Activated T-cell treated with anti-CD3 and anti-CD28 coated beads, Interleukin-2, amount 50 U/mL, for 48 hours (primary cell): ENCODE data around the gene FAU.
A peak's percentile ranks its signal among the peaks of the same experiment; 100 is the strongest.
"Not testable (repeated sequence)": the region's sequence is repeated elsewhere in the genome, so short reads cannot be mapped to it uniquely, and the experiment has no call there.

Source experiments
- DNase-seq, 2 experiments: peaks; one replicate each; pipeline ENCODE4 v3.0.0-alpha.2; 2020

FAU gene

DNA sequence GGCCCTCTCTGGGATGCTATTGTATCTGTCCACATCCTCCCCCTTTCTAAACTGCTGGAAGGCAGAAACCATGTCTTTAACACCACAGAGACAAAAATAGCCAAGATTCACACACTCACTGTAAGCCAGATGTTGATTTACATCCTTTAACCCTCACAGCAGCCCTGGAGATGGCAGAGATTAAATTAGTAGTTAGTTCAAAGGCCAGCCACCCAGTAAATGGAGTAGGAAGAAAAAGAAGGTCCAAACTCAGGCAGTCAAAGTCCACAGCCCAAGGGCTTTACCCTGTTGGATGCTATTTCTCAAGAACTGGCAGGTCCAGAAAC is 2.3 kb downstream of the FAU start:
- no peak for DNase-seq

DNA sequence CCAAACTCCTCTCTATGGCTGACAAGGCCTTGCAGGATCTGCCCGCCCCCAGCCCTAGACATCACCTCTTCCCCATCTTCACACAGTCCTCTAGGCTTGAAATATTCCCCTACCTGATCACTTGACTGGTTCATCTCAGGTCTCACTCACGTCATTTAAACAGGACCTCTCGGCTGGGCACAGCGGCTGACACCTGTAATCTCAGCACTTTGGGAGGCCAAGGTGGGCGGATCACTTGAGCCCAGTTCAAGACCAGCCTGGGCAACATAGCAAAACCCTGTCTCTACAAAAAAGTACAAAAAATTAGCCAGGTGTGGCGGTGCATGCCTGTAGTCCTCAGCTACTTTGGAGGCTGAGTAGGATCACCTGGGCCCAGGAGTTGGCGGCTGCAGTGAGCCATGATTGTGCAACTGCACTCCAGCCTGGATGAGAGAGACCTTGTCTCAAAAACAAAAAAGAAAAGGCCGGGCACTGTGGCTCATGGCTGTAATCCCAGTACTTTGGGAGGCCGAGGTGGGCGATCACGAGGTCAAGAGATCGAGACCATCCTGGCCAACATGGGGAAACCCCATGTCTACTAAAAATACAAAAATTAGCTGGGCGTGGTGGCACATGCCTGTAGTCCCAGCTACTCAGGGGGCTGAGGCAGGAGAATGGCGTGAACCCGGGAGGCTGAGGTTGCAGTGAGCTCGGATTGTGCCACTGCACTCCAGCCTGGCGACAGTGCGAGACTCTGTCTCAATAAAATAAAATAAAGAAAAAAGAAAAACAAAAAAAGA is 2.9 kb downstream of the FAU start:
- not testable (repeated sequence) for DNase-seq

DNA sequence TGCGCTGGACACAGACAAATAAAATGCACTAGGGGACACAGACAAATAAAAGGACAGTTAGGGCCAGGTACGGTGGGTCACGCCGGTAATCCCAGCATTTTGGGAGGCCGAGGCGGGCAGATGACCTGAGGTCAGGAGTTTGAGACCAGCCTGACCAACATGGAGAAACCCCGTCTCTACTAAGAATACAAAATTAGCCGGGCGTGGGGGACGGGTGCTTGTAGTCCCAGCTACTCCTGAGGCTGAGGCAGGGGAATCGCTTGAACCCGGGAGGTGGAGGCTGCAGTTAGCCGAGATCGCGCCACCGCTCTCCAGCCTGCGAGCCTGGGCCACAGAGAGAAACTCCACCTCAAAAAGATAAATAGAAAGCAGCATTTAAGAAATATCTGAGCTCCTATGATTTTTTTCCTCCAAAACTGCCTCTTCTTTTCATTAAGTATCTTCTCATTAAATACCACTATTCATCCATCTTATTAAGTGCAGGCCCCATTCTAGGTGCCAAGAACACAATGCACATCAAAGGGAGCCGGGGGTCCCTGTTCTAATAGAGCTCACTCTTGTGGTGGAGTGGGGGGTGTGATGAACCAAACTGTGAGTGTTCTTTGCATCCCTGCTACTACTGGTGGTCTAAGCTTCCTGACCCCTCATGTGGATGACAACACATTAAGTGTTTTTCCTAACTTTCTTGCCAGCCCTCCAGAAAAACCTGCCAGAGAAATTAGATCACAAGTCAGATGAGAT is 3.7 kb downstream of the FAU start:
- DNase-seq, result no peak

DNA sequence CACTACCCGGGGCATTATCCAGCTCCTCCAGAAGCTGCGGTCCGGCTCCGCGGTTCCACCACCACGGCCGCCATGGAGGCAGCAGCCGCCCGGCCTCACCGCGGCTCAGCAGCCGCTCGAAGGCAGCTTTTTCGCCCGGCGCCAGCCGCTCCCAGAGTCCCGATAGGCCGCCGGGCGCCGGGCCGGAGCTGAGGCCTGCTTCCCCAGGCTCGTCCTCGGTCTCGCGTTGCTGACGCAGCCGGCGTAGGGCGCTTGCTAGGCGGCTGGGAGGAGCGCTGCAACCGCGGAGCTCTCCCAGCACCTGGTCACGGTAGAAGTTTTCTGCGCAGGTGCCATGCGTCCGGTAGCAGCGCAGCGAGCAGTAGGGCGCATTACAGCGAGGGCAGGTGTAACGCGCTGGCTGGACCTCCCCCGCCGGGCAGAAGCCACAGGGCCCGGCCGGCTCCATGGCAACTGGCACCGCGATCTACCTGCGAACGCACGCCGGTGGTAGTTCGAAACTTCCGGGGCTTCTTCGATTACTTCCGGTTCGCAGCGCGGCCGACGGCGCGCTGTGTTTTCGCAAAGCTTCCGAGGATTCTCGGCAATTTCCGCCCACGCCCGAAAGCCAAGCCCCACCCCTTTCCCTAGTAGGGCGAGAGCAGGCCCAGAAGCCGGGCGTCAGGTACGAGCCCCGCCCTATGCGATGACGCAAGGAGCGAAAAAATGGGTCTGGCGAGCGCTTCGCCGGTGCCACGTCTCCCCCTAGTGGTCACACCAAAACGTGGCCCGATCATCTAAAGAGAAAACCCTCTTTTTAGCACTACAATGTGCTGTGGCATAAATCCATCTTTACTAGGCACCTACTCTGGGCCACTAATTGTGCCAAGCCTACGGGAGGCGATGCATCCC is 4.5 kb downstream of the FAU start, which contains the start of gene ZNHIT2:
Gene ZNHIT2, minus strand, starts transcription at position 496 of the 891 bp plus-strand sequence. Its CDS starts 48 bp downstream, at position 448.
- peak; percentile 100 for DNase-seq

DNA sequence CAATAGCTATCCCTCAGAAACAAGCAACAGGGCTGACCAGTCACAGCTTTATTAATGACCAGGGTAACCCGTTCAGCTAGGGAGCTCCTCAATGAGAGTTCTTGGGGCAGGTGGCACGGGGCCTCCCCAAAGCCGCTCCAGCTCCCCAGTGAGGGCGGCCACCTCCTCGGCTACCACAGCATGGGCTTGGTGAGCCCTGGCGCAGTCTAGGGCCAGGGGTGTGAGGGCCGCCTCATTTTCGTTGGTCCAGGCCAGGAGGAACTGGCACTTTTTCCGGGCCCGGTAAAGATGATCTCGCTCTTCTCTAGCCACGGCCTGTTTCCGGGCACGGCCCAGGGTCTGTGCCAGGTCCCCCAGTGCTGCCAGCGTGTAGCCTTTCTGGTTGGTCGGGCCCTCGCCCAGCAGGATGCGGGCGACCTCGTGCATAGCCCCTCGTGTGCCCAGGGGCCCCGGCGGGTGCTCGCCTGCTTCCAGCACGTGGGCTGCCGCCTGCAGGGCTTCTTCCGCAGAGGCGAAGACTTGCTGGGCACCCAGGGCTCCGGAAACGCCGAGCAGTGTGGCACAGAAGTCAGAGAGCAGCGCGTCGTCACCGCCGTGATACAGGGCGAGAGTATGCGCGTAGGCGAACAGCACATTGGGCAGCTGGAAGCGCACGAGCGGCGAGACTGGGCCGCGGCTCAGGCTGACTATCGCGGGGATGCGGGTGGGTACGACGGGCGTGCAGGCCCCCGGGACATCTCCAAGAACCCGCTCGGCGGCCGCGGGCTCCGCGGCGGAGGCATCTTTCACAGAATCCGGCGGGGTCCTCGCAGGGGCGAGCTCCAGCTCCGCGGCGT is 5.3 kb downstream of the FAU start:
- DNase-seq, result peak; percentile 74 to 82

DNA sequence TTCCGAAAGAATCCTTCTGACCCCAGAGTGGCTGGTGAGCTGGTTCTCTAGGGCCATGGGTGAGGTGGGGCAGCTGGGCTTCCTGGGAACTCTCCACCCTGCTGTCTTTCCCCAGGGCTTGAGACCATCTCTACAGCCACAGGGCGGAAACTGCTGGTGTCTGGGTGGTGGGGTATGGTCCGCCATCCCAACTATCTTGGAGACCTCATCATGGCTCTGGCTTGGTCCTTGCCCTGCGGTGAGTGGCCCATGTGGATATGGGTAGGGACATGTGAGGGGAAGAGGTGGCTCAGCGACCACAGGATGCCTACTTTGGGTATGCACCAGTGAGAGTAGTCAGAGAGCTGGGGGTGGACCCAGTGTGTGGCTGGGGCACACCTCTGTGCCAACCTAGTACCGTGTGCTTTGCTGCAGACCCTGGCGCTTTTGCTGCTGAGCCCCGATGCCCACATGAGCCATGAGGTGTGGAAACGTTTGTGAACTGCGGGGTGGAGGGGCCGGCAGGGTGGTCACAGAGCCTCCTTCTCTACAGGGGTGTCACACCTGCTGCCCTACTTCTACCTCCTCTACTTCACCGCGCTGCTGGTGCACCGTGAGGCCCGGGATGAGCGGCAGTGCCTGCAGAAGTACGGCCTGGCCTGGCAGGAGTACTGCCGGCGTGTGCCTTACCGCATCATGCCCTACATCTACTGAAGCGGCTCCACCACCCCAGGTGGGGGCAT is 6.4 kb downstream of the FAU start:
- DNase-seq, result no peak

- DNase-seq, result no peak
Observed at GRCh38 chr11:65114538-65115171, 7.3 kb downstream of the FAU start.

- DNase-seq, result no peak
Observed at GRCh38 chr11:65113839-65114238, 8.1 kb downstream of the FAU start.

- no peak for DNase-seq
Observed at GRCh38 chr11:65113361-65113756, 8.6 kb downstream of the FAU start.

DNA sequence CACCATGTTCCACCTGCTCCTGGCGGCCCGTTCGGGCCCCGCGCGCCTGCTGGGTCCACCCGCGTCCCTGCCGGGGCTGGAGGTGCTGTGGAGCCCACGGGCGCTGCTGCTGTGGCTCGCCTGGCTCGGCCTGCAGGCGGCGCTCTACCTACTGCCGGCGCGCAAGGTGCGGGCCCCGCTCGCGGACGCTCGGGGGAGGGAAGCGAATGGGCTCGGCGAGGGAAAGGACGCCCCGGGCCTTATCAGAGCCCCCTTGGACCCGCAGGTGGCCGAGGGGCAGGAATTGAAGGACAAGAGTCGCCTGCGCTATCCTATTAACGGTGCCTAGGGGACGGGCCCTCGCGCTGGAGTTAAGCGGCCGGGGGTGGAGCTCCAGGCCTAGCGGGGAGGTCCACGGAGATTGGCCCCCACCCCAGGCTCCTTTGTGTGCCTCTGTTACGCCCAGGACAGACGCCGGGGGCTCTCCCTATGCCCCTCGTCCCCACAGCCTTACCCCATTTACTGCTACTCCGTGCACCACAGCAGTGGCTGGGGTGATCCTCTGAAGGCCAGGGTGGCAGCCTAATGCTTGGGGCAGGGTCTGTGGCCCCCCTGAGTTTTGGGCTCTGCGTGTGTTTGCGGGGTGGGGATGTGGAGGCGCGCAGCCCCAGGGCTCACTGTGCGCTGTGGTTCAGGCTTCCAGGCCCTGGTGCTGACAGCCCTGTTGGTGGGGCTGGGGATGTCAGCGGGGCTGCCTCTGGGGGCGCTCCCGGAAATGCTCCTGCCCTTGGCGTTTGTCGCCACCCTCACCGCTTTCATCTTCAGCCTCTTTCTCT is 9.2 kb downstream of the FAU start:
- peak; percentile 81 to 86 for DNase-seq

DNA sequence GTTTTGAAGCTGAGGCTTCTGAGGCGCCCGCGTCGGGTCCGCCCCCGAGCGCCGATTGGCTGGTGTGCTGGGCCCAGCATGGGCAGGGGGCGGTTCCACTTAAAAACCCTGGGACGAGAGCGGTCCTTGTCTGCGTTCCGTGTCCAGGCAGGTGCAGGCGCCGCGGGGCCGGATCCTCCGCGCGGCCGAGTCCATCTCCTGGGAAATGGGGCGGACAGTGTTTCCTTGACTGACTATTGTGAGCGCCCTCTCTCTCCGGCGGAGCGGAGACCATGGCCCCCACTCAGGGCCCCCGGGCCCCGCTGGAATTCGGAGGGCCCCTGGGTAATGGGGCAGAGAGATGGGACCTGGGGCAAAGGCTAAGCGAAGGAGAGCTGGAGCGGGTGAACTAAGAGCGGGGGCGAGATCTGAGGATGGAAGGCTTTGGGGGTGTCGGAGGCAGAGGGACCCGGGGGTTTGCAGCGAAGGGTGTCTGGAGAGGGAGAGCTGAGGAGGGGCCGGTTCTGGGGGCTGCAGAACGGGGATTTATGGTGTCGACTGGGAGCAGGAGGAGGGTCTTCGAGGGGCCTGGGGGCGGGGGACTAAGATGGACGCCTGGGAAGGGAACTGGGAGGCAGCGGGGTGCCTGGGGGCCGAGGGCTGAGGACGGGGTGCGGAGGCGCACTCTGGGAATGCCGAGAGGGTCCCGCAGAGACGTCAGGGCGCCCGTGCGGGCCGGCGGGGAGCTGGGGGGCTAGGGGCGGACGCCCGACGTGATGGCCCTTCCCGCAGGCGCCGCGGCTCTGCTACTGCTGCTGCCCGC is 10.0 kb downstream of the FAU start, which contains the start of gene TM7SF2:
Gene TM7SF2, plus strand, starts transcription at position 129 of the 802 bp plus-strand sequence. Its CDS starts 144 bp downstream, at position 273.
- DNase-seq, result peak; percentile 96

DNA sequence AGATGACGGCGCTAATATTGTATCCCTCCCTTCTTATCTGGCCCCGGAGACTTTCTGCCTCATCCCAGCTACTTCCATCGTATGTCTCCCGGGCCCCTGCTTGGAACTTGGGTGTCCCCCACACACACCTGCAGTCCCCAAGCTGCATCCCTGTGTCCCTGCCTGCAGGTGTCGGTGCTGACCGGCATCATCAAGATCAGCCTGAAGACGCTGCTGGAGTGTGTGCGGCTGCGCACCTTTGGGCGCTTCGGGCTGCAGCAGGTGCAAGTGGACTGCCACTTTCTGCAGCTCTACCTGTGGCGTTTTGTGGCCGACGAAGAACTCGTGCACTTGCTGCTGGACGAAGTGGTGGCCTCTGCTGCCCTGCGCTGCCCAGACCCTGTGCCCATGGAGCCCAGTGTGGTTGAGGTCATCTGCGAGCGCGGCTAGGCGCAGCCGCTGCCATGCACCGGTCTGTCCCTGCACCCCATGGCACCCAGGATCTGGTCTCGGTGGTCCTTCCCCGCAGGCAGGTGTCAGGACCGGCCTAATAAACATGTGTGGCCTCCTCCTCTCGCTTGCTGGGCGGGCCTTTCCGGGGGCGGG is 10.7 kb downstream of the FAU start:
- DNase-seq, result no peak

DNA sequence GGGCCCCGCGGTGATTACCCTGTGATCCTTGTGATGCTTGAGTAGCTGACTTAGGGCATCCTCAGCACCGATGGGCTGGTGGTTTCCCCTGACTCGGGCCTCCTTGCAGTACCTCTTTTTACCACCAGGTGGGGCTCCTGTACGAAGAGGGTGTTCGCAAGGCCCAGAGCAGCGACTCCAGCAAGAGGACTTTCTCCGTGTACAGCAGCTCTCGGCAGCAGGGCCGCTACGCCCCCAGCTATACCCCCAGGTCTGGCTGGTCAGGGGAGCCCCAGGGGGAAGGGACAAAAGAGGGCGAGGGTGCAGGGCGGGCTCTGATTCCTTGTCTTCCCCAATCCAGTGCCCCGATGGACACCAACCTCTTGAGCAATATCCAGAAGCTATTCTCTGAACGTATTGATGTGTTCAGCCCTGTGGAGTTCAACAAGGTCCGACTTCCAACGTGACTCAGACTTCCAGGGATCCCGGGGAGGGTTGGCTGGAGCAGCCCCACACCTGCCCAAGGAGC is 11.5 kb downstream of the FAU start:
- DNase-seq, result peak; percentile 99 to 100

DNA sequence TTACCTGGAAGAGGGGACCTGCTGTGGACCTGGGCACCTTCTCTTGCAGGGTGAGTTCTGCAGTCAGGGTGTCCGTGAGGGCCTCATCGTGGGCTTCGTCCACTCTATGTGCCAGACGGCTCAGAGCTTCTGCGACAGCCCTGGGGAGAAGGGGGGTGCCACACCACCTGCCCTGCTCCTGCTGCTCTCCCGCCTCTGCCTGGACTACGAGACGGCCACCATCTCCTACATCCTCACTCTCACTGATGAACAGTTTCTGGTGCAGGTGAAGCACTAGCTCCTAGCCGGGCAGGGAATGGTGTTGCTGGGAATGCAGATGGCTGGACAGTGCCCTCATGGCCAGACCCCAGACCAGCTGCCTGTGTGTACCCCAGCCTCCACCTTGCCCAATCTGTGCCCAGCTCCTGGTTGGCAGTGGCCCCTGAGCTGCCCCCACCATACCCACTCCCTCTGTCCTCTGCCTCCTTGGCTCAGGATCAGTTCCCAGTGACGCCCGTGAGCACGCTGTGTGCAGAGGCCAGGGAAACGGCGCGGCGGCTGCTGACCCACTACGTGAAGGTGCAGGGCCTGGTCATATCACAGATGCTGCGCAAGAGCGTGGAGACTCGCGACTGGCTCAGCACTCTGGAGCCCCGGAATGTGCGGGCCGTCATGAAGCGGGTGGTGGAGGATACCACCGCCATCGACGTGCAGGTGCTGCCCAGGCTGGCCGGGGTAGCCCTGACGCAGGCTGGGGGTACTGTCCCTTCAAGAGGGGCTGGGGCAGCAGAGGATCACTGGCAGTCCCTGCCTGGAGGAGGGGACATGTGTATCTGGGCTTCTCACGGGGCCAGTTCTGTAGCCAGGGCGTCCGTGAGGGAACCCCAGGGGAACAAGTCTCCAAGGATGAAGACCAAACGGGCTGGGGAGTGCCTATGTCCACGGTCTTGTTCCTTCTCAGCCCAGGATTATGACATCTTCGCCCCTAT is 12.4 kb downstream of the FAU start:
- no peak for DNase-seq

DNA sequence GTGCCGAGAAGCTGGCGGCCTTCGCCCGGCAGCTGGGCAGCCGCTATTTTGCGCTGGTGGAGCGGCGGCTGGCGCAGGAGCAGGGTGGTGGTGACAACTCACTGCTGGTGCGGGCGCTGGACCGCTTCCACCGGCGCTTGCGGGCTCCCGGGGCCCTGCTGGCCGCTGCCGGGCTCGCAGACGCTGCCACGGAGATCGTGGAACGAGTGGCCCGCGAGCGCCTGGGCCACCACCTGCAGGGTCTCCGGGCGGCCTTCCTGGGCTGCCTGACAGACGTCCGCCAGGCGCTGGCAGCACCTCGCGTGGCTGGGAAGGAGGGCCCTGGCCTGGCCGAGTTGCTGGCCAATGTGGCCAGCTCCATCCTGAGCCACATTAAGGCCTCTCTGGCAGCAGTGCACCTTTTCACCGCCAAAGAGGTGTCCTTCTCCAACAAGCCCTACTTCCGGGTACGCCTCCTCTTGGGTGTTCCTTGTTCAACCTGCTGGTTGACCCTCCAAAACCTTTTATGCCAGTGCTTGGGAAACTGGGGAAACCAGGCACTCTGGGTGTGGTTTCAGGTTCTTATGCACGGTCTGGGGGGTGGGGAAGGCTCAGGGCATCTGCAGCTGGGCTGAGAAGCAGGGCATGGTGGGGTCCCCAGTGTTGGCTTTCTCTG is 13.3 kb downstream of the FAU start:
- no peak for DNase-seq

- no peak for DNase-seq
Observed at GRCh38 chr11:65107751-65108468, 14.0 kb downstream of the FAU start.
